GM19023 (cell line): ENCODE measurements around the gene SERP2.

Source experiments
- ATAC-seq: cut with Tn5 transposase; IDR thresholded peaks from one replicate; pipeline ENCODE4 v1.9.1; 2021; ENCODE audit warnings: mild to moderate bottlenecking, moderate library complexity; ENCODE audit not compliant: unreplicated experiment

The SERP2 gene

GRCh38 chr13:44409595-44409994 is 36.0 kb downstream of the SERP2 start:
- ATAC-seq = no peak

- no peak for ATAC-seq
Measured at GRCh38 chr13:44410328-44410859, 36.8 kb downstream of the SERP2 start.

- no peak for ATAC-seq
Measured at GRCh38 chr13:44411841-44412240, 38.2 kb downstream of the SERP2 start.

GRCh38 chr13:44412346-44412935 is 38.8 kb downstream of the SERP2 start:
- no peak for ATAC-seq

GRCh38 chr13:44413095-44413494 is 39.5 kb downstream of the SERP2 start:
- ATAC-seq = no peak

- no peak for ATAC-seq
Measured at GRCh38 chr13:44414716-44415115, 41.1 kb downstream of the SERP2 start.

GRCh38 chr13:44415815-44416214 is 42.2 kb downstream of the SERP2 start:
- no peak for ATAC-seq

- ATAC-seq = no peak
Measured at GRCh38 chr13:44416301-44416700, 42.7 kb downstream of the SERP2 start.

- ATAC-seq = no peak
Measured at GRCh38 chr13:44416744-44417143, 43.1 kb downstream of the SERP2 start.

- ATAC-seq = no peak
Measured at GRCh38 chr13:44417446-44417845, 43.8 kb downstream of the SERP2 start.

GRCh38 chr13:44417876-44418275 is 44.3 kb downstream of the SERP2 start:
- no peak for ATAC-seq

- ATAC-seq = no peak
Measured at GRCh38 chr13:44420376-44421220, 47.0 kb downstream of the SERP2 start.

- ATAC-seq = no peak
Measured at GRCh38 chr13:44421853-44422525, 48.4 kb downstream of the SERP2 start.

- ATAC-seq = no peak
Measured at GRCh38 chr13:44422755-44423643, 49.4 kb downstream of the SERP2 start.

GRCh38 chr13:44423824-44424223 is 50.2 kb downstream of the SERP2 start:
- no peak for ATAC-seq

GRCh38 chr13:44425041-44425814 is 51.6 kb downstream of the SERP2 start:
- no peak for ATAC-seq

GRCh38 chr13:44425815-44426078 is 52.1 kb downstream of the SERP2 start:
- ATAC-seq = no peak

- ATAC-seq = no peak
Measured at GRCh38 chr13:44426461-44426860, 52.8 kb downstream of the SERP2 start.

GRCh38 chr13:44429311-44429710 is 55.7 kb downstream of the SERP2 start:
- ATAC-seq = no peak

- no peak for ATAC-seq
Measured at GRCh38 chr13:44431150-44431549, 57.5 kb downstream of the SERP2 start.
